Kidney tubule cell (primary cell): Measurements from ENCODE around the gene RFTN1.

ENCODE experiments used
- DNase-seq: peaks from one replicate; pipeline ENCODE4 v3.0.0-alpha.2; 2018; ENCODE audit warnings: low spot score

RFTN1 gene

DNA sequence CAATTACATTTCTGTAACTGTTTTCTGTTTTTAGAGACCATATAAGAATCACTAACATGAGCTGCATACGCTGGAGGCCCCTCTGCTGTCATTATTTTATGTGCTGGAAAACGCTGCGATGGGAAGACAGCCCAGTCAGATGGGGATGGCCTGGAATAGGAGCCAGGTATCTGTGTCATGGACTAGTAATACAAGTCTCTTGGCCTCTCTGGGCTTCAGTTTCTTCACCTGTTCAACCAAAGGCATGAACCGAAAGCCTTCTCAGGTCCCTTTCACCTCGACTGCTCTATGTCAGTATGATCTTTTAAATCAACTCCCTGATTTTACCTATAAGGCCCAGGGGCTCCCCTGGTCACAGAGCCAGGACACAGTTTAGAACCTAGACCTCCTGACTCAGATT lies 14.6 kb upstream of the RFTN1 start:
- DNase-seq = no peak

- no peak for DNase-seq
Measured at GRCh38 chr3:16524196-16524595, 10.7 kb upstream of the RFTN1 start.

GRCh38 chr3:16523778-16524177 lies 10.3 kb upstream of the RFTN1 start:
- DNase-seq = peak; percentile 33

DNA sequence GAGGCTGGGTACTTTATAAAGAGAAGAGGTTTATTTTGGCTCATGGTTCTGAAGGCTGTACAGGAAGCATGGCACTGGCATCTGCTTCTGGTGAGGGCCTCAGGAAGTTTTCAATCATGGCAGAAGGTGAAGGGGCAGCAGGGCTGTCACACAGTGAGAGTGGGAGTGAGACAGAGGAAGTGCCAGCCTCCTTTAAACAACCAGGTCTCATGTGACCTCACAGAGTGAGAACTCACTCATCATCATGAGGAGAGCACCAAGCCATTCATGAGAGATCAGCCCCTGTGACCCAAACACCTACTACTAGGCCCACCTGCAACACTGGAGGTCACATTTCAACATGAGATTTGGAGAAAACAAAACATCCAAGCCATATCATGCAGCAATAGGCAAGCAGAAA lies 9.3 kb upstream of the RFTN1 start:
- DNase-seq = no peak

GRCh38 chr3:16520970-16521881 lies 7.7 kb upstream of the RFTN1 start:
- DNase-seq = no peak

- no peak for DNase-seq
Measured at GRCh38 chr3:16520241-16520969, 6.9 kb upstream of the RFTN1 start.

DNA sequence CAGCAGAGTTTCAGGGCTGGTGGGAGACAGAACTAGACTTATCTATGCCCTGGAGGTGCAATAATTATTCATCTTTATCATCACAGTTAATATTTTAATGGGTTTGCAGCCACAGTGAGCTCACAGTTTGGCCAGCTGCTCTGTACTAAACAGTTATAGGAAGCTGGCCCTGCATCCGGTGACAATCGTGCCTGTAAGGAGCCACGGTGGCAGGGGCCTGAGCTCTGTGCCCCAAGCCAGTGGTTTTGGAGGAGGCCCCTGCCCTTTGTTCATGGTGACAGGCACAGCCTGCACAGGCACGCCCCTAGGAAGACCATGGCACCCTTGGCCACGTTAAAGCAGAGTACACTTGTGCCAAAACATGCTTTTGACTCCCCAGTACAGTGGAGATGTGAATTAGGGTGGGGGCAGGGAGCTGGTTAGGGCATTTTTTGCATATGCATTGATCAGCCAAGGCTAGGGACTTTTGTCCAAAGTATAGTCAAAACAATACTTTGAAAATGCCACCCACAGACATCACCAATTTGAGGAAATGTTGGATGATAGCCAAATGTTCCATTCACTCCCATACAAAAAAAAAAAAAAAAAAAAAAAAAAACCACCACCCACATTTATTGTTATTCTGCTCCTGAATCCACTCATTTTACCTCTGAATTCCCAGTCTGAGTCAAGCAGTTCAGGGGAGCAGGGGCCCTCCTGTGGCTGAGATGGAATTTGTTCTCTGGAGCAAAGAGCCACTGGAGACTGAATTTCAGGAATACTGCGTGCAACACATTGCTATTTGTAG lies 3.4 kb upstream of the RFTN1 start:
- DNase-seq = peak; percentile 57

DNA sequence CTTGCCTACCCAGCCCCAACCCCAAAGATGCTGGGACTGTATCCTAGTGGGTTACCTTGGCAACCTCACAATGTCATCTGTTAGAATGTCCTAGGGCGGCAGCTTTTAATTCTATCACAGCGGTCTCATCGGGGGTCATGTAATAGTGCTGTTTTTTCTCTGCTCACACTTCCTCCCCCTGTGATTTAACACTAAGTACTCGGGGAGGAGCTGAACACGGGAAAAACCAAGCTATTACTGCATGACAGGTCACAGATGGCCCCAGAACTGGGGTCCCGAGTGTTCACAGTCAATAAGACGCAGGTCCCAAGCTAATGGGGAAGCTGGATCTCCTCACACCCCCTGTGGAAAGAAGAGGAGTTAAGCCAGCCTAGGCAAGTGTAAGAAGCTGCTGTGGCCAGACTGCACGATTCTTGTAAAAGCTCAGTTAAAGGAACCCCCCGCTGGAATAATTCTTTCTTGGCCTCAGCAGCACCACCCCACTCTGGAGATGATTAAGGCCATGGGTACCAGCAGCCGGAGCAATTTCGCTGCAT lies 2.5 kb upstream of the RFTN1 start:
- DNase-seq = no peak

- DNase-seq = no peak
Measured at GRCh38 chr3:16514755-16515353, 1.4 kb upstream of the RFTN1 start.

- no peak for DNase-seq
Measured at GRCh38 chr3:16514021-16514700, 662 bp upstream of the RFTN1 start.

DNA sequence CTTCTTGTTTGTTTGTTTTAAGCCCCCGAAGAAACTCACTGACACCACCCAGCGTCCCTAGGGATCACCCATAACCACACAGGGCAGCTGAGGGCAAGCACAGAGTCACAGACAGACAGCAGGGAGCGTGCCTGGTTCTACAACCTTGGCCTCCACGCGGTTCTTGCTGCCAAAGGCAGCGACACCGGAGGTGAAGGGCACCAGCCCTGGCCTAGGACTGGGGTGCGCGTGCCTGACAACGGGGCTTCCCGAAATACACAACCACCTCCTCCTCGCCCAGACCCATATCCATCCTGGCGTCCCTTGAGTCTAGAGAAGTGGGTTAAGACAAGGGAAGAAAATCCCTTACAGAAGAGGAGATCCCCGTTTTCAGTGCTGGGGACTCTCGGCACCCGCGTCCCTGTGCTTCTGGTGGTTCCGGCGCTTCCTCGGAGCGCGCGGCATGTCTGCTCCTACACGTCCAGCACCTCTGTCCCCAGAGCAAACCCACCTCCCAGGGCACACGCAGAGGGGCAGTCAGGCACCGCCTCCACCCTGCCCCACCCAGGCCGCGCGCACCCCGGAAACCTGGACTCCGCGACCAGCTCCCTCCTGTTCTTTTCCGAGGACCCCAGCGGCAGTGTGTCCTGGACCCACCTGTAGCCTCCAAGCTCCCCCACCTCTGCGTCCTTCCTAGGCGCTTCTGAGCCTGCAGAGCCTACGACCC lies 911 bp downstream of the RFTN1 start:
- DNase-seq = peak; percentile 45

GRCh38 chr3:16511681-16512434 lies 1.6 kb downstream of the RFTN1 start:
- DNase-seq = peak; percentile 68

DNA sequence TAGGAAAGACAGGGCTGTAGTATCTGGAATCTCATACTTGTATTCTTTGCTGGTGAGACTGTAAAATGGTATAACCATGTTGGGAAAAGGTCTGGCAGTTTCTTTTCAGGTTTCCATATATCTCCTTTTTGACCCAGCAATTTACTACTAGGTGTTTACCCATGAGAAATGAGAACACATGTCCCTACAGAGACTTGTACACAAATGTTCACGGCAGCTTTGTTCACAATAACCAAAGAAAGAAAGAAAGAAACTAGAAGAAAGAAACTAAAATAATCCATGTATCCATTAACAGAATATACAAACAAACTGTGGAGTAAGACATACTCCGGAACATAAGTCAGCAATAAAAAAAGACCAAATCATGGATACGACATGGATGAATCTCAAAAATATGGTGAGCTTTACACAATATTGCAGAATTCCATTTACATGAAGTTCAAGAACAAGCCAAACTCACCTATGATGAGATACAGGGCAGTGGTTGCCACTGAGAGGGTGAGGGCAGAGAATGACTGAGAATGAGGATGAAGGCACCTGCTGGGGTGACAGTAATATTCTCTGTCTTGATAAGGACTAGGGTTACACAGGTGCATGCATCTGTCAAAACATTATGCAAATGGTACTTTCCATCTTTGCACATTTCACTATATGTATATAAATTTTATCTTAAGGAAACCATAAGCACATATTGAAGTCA lies 2.7 kb downstream of the RFTN1 start:
- DNase-seq = no peak

DNA sequence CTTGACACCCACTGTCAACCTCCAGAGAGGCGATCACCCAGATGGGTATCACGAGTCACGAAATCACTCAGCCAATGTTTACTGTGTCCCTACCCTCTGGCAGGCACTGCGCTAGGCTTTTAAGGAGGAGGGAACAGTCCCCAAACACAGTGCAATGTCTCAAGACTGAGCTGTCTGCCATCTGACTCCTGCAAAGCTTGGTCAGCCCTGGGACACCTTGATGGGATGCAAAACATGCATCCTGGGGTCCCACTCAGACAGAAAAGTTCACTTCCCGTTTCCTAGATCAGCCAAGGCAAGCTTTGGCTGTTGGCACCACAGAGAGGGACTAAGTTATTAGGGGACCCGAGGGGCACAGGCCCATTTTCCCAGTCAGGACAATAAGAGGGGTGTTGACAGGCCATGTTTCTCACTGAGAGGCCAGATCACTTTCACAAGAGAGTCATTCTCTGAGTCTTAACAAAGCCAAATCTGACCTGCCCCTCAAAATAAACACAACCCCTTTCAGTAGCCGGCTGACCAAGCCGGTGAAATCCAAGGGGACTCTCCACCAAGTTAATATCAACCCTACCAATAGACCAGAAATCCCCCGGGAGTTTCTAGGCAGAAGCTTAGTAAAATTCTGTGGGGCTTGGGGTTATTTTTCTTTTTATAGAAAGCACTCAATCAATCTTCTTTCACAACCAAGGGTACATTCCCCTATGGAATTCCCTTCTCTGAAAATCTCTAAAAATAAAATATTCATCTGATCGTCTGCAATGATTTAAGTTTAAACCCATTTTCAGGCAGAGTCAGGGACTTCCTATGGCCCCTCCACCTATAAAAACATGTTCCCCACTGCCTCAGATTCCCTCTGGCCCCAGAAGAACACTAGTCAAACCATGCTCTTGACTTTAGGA lies 3.5 kb downstream of the RFTN1 start:
- no peak for DNase-seq

DNA sequence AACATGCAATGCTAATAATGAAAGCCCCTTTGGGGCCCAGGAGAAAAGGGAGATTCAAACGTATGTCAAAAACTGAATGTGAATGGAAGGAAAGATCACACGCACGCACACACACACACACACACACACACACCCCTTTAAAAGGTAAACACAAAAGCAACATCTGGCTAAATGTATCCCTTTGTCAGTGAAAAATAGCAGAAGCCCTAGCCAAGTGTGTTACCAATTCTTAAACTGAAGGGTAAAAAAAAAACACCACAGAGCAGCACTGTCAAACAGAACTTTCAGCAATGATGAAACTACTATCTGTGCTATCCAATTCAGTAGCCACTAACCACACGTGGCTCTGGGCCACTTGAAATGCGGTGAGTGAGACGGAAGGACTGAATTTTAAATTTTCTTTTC lies 4.9 kb downstream of the RFTN1 start:
- DNase-seq = no peak

DNA sequence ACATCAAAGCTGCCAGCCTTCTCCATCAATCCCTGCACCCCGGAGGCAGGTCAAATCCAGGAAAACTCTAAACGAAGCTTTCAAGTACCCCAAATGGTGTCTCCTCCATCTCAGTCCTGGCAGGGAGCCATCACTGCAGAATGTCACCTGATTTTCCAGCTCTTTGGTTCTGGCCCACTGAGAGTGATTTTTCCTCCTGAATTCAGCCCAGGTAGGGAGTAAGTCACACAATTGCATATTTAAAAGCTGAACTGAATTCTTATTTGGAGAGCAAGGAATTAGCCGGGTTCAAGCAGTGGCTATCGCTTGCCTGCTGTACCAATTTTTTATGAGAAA lies 5.3 kb downstream of the RFTN1 start:
- no peak for DNase-seq

- DNase-seq = no peak
Measured at GRCh38 chr3:16507578-16508242, 5.8 kb downstream of the RFTN1 start.
